ENCODE results near the gene PLPP7. TPM values are rescaled to one million over a fixed set of nuclear protein-coding genes. Genes with fewer than 3 reads are reported as not detected.

Gene PLPP7
- total RNA-seq, 2 experiments from 2014 or later, result 0.21 TPM; not detected in 1

- POLR2A ChIA-PET, result no interaction called here
- DNase-seq, result no peak
- no peaks in the 10 kb centered on the region for H3K36me3 Mint-ChIP-seq (ENCODE audit: low read depth)
- H3K9me3 Mint-ChIP-seq (ENCODE audit: insufficient read depth), result no peaks in the 10 kb centered on the region
- no peak overlapping the region for H3K27ac Mint-ChIP-seq
- H3K27me3 Mint-ChIP-seq (ENCODE audit: low read depth), result peaks cover 7% of the 10 kb centered on the region
- no peak for ATAC-seq
- CTCF ChIA-PET, result interaction anchor here (0.8 kb wide), 1 partner anchor 38 kb away, joined by 3 read pairs; no protein-coding TSS in a partner anchor
- no peaks in the 10 kb centered on the region for H3K4me1 Mint-ChIP-seq (ENCODE audit: low read depth)
- H3K4me3 Mint-ChIP-seq, result no peak overlapping the region
Measured at GRCh38 chr9:131298341-131298740, 8.8 kb downstream of the PLPP7 start.

DNA sequence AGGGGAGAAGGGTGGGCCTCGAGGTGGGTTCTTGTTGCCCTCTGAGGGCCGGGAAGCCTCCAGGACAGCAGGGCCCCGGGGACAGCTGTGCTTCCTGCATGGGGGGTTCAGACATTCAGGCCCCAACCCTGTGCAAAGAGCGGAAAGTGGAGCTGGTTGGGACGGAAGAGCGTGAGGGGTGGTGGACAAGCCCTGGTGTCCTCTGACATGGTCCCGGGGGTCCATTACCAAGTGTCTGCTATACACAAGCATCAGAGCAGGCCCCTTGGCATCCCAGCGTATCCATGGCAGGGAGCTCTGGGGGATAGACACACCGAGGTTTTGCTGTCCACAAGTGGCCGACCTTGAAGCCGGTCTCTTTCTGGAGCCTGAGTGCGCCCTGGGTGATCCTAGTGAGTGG lies 9.3 kb downstream of the PLPP7 start:
- POLR2A ChIA-PET, result no interaction called here
- CTCF ChIA-PET, result no interaction called here
- DNase-seq (no peak), ATAC-seq (no peak)
- Mint-ChIP-seq H3K9me3 (ENCODE audit: insufficient read depth) (no peaks in the 10 kb centered on the region), H3K36me3 (ENCODE audit: low read depth) (no peaks in the 10 kb centered on the region), H3K27ac (no peak overlapping the region), H3K4me3 (no peak overlapping the region), H3K4me1 (ENCODE audit: low read depth) (no peaks in the 10 kb centered on the region), H3K27me3 (ENCODE audit: low read depth) (peaks cover 7% of the 10 kb centered on the region)

- no peaks in the 10 kb centered on the region for H3K36me3 Mint-ChIP-seq (ENCODE audit: low read depth)
- no peak overlapping the region for H3K27ac Mint-ChIP-seq
- H3K4me1 Mint-ChIP-seq (ENCODE audit: low read depth), result no peaks in the 10 kb centered on the region
- H3K27me3 Mint-ChIP-seq (ENCODE audit: low read depth), result peaks cover 6% of the 10 kb centered on the region
- ATAC-seq (no peak), DNase-seq (no peak)
- POLR2A ChIA-PET, result no interaction called here
- CTCF ChIA-PET, result no interaction called here
- no peaks in the 10 kb centered on the region for H3K9me3 Mint-ChIP-seq (ENCODE audit: insufficient read depth)
- no peak overlapping the region for H3K4me3 Mint-ChIP-seq
Measured at GRCh38 chr9:131299346-131299960, 9.9 kb downstream of the PLPP7 start.

GRCh38 chr9:131299961-131300347 lies 10.4 kb downstream of the PLPP7 start:
- Mint-ChIP-seq H3K36me3 (ENCODE audit: low read depth) (no peaks in the 10 kb centered on the region), H3K9me3 (ENCODE audit: insufficient read depth) (no peaks in the 10 kb centered on the region), H3K4me1 (ENCODE audit: low read depth) (no peaks in the 10 kb centered on the region), H3K27me3 (ENCODE audit: low read depth) (peaks cover 5% of the 10 kb centered on the region), H3K4me3 (no peak overlapping the region), H3K27ac (no peak overlapping the region)
- DNase-seq (no peak), ATAC-seq (no peak)
- ChIA-PET POLR2A (no interaction called here), CTCF (no interaction called here)

GRCh38 chr9:131300444-131300843 lies 10.9 kb downstream of the PLPP7 start:
- CTCF ChIA-PET, result no interaction called here
- no peak for ATAC-seq
- Mint-ChIP-seq H3K27me3 (ENCODE audit: low read depth) (peaks cover 4% of the 10 kb centered on the region), H3K9me3 (ENCODE audit: insufficient read depth) (no peaks in the 10 kb centered on the region), H3K4me1 (ENCODE audit: low read depth) (no peaks in the 10 kb centered on the region), H3K27ac (no peak overlapping the region), H3K4me3 (no peak overlapping the region), H3K36me3 (ENCODE audit: low read depth) (no peaks in the 10 kb centered on the region)
- DNase-seq, result no peak
- POLR2A ChIA-PET, result no interaction called here

DNA sequence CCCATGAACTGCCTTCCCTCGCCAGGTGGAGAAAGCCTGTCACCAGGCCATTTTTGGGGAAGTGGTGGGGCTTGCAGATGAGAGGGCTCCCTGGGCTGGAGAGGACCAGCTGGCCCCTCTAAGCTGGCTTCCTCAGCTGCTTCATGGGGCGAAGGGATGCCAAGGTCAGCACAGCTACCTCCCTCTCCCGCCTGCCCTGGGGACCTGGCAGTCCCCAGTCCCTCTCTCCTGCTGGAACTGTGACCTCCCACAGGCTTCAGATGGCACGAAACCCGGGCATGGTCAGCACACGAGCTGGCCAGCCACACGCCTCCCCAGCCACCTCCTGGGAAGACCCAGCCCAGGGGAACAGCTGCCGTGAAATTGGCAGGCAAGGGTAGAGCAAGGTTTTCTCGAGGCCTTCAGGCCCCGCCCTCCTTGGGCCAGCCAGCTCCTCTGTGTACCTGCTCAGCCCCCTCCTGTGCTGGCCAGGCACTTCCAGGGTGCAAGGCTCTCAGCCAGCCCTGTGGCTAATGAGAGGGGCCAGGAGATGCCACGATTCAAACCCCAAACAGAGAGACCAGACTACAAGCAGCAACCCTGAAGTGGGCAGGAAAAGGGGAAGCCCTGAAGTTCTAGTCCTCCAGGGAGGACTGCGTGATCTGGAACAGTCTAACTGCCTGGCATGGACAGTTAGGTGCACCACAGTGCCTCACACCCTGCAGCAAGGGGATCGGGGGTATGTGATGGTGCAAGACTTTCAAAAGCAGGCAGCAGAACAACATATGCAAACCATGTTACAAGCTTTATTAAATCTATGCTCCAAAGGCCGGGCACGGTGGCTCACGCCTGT lies 12.9 kb downstream of the PLPP7 start:
- Mint-ChIP-seq H3K4me1 (ENCODE audit: low read depth) (no peaks in the 10 kb centered on the region), H3K27ac (no peak overlapping the region), H3K4me3 (no peak overlapping the region), H3K27me3 (ENCODE audit: low read depth) (no peaks in the 10 kb centered on the region), H3K36me3 (ENCODE audit: low read depth) (no peaks in the 10 kb centered on the region), H3K9me3 (ENCODE audit: insufficient read depth) (no peaks in the 10 kb centered on the region)
- no peak for DNase-seq
- CTCF ChIA-PET, result no interaction called here
- no peak for ATAC-seq
- POLR2A ChIA-PET, result interaction anchor here (1.2 kb wide), 1 partner anchor 15 kb away, joined by 3 read pairs; no protein-coding TSS in a partner anchor

GRCh38 chr9:131303381-131304321 lies 14.1 kb downstream of the PLPP7 start:
- no peak overlapping the region for H3K27ac Mint-ChIP-seq
- H3K4me1 Mint-ChIP-seq (ENCODE audit: low read depth), result no peaks in the 10 kb centered on the region
- ChIA-PET POLR2A (interaction anchor here (1.2 kb wide), 1 partner anchor 16 kb away, joined by 3 read pairs; no protein-coding TSS in a partner anchor), CTCF (no interaction called here)
- no peak for DNase-seq
- no peak overlapping the region for H3K4me3 Mint-ChIP-seq
- no peaks in the 10 kb centered on the region for H3K9me3 Mint-ChIP-seq (ENCODE audit: insufficient read depth)
- H3K36me3 Mint-ChIP-seq (ENCODE audit: low read depth), result no peaks in the 10 kb centered on the region
- ATAC-seq, result no peak
- H3K27me3 Mint-ChIP-seq (ENCODE audit: low read depth), result no peaks in the 10 kb centered on the region

DNA sequence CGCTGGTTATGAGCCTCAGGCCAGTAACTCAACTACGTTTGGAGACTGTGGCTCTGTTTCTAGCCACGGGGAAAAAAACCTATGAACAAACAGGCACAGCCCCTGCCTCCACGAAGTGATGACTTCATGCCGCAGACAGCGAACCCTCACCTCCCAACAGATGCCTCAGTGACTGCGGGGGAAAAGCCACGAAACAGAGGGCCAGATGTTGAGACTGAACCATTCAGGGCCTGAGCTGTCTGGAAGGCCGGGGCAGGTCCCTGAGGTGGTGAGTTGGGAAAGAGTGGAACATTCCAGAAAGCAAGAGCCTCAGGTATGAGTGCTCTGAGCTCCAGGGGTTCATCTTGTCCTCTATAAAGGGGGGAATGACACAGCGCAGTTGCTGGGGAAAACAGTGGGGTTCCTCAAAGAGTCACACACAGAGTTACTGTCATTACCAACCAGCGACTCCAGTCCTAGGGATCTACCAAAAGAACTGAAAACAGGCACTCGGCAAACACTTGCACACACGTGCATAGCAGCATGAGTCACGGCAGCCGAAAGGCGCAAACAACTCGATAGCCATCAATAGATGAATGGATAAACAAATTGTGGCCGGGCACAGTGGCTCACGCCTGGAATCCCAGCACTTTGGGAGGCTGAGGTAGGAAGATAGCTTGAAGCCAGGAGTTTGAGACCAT lies 15.3 kb downstream of the PLPP7 start:
- Mint-ChIP-seq H3K27me3 (ENCODE audit: low read depth) (no peaks in the 10 kb centered on the region), H3K4me3 (no peak overlapping the region), H3K27ac (no peak overlapping the region), H3K36me3 (ENCODE audit: low read depth) (no peaks in the 10 kb centered on the region), H3K4me1 (ENCODE audit: low read depth) (no peaks in the 10 kb centered on the region), H3K9me3 (ENCODE audit: insufficient read depth) (no peaks in the 10 kb centered on the region)
- no peak for DNase-seq
- ChIA-PET POLR2A (no interaction called here), CTCF (no interaction called here)
- ATAC-seq, result no peak

GRCh38 chr9:131306397-131307004 lies 17.0 kb downstream of the PLPP7 start:
- H3K27ac Mint-ChIP-seq, result no peak overlapping the region
- no peak for ATAC-seq

DNA sequence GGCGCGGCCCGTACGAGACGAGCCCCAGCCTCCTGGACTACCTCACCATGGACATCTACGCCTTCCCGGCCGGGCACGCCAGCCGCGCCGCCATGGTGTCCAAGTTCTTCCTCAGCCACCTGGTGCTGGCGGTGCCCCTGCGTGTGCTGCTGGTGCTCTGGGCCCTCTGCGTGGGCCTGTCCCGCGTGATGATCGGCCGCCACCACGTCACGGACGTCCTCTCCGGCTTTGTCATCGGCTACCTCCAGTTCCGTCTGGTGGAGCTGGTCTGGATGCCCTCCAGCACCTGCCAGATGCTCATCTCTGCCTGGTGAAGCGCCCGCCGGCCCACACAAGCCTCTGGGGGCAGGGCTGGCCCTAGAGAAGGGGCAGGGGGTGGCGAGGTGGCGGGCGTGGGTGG lies 18.5 kb downstream of the PLPP7 start:
- Mint-ChIP-seq H3K9me3 (ENCODE audit: insufficient read depth) (no peaks in the 10 kb centered on the region), H3K36me3 (ENCODE audit: low read depth) (no peaks in the 10 kb centered on the region), H3K4me3 (no peak overlapping the region), H3K27ac (no peak overlapping the region), H3K27me3 (ENCODE audit: low read depth) (no peaks in the 10 kb centered on the region), H3K4me1 (ENCODE audit: low read depth) (peaks cover 11% of the 10 kb centered on the region)
- ATAC-seq (no peak), DNase-seq (no peak)
- CTCF ChIA-PET, result no interaction called here
- POLR2A ChIA-PET, result no interaction called here

More at GRCh38 chr9:131306397-131307004, 17.0 kb downstream of the PLPP7 start:
- Mint-ChIP-seq H3K36me3 (ENCODE audit: low read depth) (no peaks in the 10 kb centered on the region), H3K9me3 (ENCODE audit: insufficient read depth) (no peaks in the 10 kb centered on the region), H3K4me1 (ENCODE audit: low read depth) (peaks cover 11% of the 10 kb centered on the region), H3K27me3 (ENCODE audit: low read depth) (no peaks in the 10 kb centered on the region), H3K4me3 (no peak overlapping the region)
- ChIA-PET CTCF (no interaction called here), POLR2A (no interaction called here)
- no peak for DNase-seq

- ChIA-PET CTCF (no interaction called here), POLR2A (no interaction called here)
- Mint-ChIP-seq H3K4me1 (ENCODE audit: low read depth) (peaks cover 11% of the 10 kb centered on the region), H3K4me3 (no peak overlapping the region), H3K27ac (no peak overlapping the region), H3K36me3 (ENCODE audit: low read depth) (no peaks in the 10 kb centered on the region), H3K9me3 (ENCODE audit: insufficient read depth) (no peaks in the 10 kb centered on the region), H3K27me3 (ENCODE audit: low read depth) (no peaks in the 10 kb centered on the region)
- no peak for DNase-seq
- ATAC-seq, result no peak
Measured at GRCh38 chr9:131308452-131308851, 18.9 kb downstream of the PLPP7 start.
